Panc1 (cell line): ENCODE data around the gene YWHAG.
"Not testable (repeated sequence)": the region's sequence is repeated elsewhere in the genome, so short reads cannot be mapped to it uniquely, and the experiment has no call there.

Source experiments
- POLR2AphosphoS5 ChIP-seq: IDR thresholded peaks from 2 replicates; pipeline ENCODE4 v1.6.1; 2012; ENCODE audit warnings: mild to moderate bottlenecking, low read depth, low read length, moderate library complexity
- SIN3A ChIP-seq: IDR thresholded peaks from 2 replicates; pipeline ENCODE4 v1.6.1; 2012; ENCODE audit warnings: low read depth, mild to moderate bottlenecking, low read length, moderate library complexity, borderline replicate concordance; ENCODE audit not compliant: insufficient read depth
- TF ChIP-seq, protein P1 (sequence below): fragments of 450-650 bp; IDR thresholded peaks from 2 replicates; pipeline ENCODE4 v1.5.1; 2017; ENCODE audit warnings: mild to moderate bottlenecking

DNA sequence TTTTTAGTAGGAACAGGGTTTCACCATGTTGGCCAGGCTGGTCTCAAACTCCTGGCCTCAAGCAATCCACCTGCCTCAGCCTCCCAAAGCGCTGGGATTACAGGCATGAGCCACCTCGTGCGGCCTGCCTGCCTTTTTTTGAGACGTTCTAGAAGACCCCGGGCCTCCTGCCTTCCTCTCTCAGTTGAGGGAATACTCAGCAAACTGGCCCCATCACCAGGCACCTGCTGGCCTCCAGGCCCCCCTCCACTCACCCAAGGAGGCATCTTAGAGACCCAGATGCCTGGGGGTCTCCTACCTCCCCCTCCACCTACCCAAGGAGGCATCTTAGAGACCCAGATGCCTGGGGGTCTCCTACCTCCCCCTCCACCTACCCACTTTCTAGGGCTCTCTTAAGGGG lies 65.9 kb downstream of the YWHAG start:
- TF ChIP-seq, protein P1, sequence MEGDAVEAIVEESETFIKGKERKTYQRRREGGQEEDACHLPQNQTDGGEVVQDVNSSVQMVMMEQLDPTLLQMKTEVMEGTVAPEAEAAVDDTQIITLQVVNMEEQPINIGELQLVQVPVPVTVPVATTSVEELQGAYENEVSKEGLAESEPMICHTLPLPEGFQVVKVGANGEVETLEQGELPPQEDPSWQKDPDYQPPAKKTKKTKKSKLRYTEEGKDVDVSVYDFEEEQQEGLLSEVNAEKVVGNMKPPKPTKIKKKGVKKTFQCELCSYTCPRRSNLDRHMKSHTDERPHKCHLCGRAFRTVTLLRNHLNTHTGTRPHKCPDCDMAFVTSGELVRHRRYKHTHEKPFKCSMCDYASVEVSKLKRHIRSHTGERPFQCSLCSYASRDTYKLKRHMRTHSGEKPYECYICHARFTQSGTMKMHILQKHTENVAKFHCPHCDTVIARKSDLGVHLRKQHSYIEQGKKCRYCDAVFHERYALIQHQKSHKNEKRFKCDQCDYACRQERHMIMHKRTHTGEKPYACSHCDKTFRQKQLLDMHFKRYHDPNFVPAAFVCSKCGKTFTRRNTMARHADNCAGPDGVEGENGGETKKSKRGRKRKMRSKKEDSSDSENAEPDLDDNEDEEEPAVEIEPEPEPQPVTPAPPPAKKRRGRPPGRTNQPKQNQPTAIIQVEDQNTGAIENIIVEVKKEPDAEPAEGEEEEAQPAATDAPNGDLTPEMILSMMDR, result not testable (repeated sequence)
- TF ChIP-seq POLR2AphosphoS5, SIN3A: not testable (repeated sequence)
